Measurements from ENCODE around the gene ANXA2R.
"Not testable (repeated sequence)": the region's sequence is repeated elsewhere in the genome, so short reads cannot be mapped to it uniquely, and the experiment has no call there.

ANXA2R gene

GRCh38 chr5:43033841-43034590, 6.1 kb downstream of the ANXA2R start:
- no peak for DNase-seq (ENCODE audit: low spot score)

- no peak for DNase-seq (ENCODE audit: low spot score)
Observed at GRCh38 chr5:43027054-43027785, 12.9 kb downstream of the ANXA2R start.

- not testable (repeated sequence) for DNase-seq (ENCODE audit: low spot score)
Observed at GRCh38 chr5:43025184-43025950, 14.8 kb downstream of the ANXA2R start.

GRCh38 chr5:43024217-43024616, 15.9 kb downstream of the ANXA2R start:
- DNase-seq (ENCODE audit: low spot score), result no peak

GRCh38 chr5:43021151-43021550, 19.0 kb downstream of the ANXA2R start:
- no peak for DNase-seq (ENCODE audit: low spot score)

- no peak for DNase-seq (ENCODE audit: low spot score)
Observed at GRCh38 chr5:43020399-43020746, 19.7 kb downstream of the ANXA2R start.

GRCh38 chr5:43019614-43020398, 20.3 kb downstream of the ANXA2R start:
- peak; percentile 53 for DNase-seq (ENCODE audit: low spot score)

- DNase-seq (ENCODE audit: low spot score), result no peak
Observed at GRCh38 chr5:43019291-43019613, 20.9 kb downstream of the ANXA2R start.

- no peak for DNase-seq (ENCODE audit: low spot score)
Observed at GRCh38 chr5:43017428-43017815, 22.7 kb downstream of the ANXA2R start.

- no peak for DNase-seq (ENCODE audit: low spot score)
Observed at GRCh38 chr5:43016217-43016779, 23.8 kb downstream of the ANXA2R start.

GRCh38 chr5:43014522-43014921, 25.6 kb downstream of the ANXA2R start:
- no peak for DNase-seq (ENCODE audit: low spot score)

- no peak for DNase-seq (ENCODE audit: low spot score)
Observed at GRCh38 chr5:43010935-43011315, 29.2 kb downstream of the ANXA2R start.

- peak; percentile 84 for DNase-seq (ENCODE audit: low spot score)
Observed at GRCh38 chr5:43008363-43009153, 31.6 kb downstream of the ANXA2R start.

GRCh38 chr5:43007911-43008362, 32.2 kb downstream of the ANXA2R start:
- no peak for DNase-seq (ENCODE audit: low spot score)

- peak; percentile 91 for DNase-seq (ENCODE audit: low spot score)
Observed at GRCh38 chr5:43007246-43007910, 32.7 kb downstream of the ANXA2R start.

- DNase-seq (ENCODE audit: low spot score), result no peak
Observed at GRCh38 chr5:43006424-43007202, 33.5 kb downstream of the ANXA2R start.

GRCh38 chr5:43005031-43005430, 35.1 kb downstream of the ANXA2R start:
- DNase-seq (ENCODE audit: low spot score), result no peak

GRCh38 chr5:43001748-43002147, 38.4 kb downstream of the ANXA2R start:
- no peak for DNase-seq (ENCODE audit: low spot score)

- no peak for DNase-seq (ENCODE audit: low spot score)
Observed at GRCh38 chr5:43000914-43001313, 39.2 kb downstream of the ANXA2R start.
